ENCODE data around the gene CRYBB3. TPM values are rescaled to one million over a fixed set of nuclear protein-coding genes. Genes with fewer than 3 reads are reported as not detected.

The CRYBB3 gene
- total RNA-seq, 1 experiment from 2014 or later = 0.67 TPM

GRCh38 chr22:25159028-25159427 is 40.6 kb upstream of the CRYBB3 start:
- Histone ChIP-seq H3K4me1 (ENCODE audit: control insufficient read depth, insufficient read depth, low read length) (no peaks in the 10 kb centered on the region), H3K27ac (ENCODE audit: low read length) (no peak overlapping the region), H3K27me3 (ENCODE audit: control insufficient read depth, insufficient read depth, low read length) (no peaks in the 10 kb centered on the region), H3K4me3 (ENCODE audit: low read depth in 2 of 2, low read length in 2 of 2) (no peak overlapping the region), H3K36me3 (ENCODE audit: control insufficient read depth, insufficient read depth, low read length) (no peaks in the 10 kb centered on the region), H3K9me3 (ENCODE audit: control insufficient read depth, insufficient read depth, low read depth, low read length) (no peaks in the 10 kb centered on the region)
- ChIA-PET CTCF (no interaction called here), POLR2A (no interaction called here)
- ATAC-seq (no peak), DNase-seq (ENCODE audit: low read depth, low spot score) (no peak)
- TF ChIP-seq REST (IDR thresholded peaks at IDR 0.05; ENCODE audit: insufficient read depth in 1 of 2, low read depth in 2 of 2, low read length in 1 of 2) (no peak), SIN3A (IDR thresholded peaks at IDR 0.05; ENCODE audit: borderline replicate concordance, insufficient read depth, low read depth, low read length) (no peak)
- intact Hi-C loops (cut with micrococcal nuclease; ENCODE audit: unreplicated experiment) = no loop called here
- no TSS peak for BruUV-seq (replicated peaks)
- in situ Hi-C loops (cut with HindIII; ENCODE audit: low pct_unique_long_range_greater_than_20kb, low sequenced_read_pairs) = no loop called here

- CTCF ChIA-PET = interaction anchor here (0.7 kb wide), 1 partner anchor 309 kb away, joined by 3 read pairs; no protein-coding TSS in a partner anchor
- POLR2A ChIA-PET = no interaction called here
- in situ Hi-C loops (cut with HindIII; ENCODE audit: low pct_unique_long_range_greater_than_20kb, low sequenced_read_pairs) = no loop called here
- Histone ChIP-seq H3K9me3 (ENCODE audit: control insufficient read depth, insufficient read depth, low read depth, low read length) (no peaks in the 10 kb centered on the region), H3K36me3 (ENCODE audit: control insufficient read depth, insufficient read depth, low read length) (no peaks in the 10 kb centered on the region), H3K4me1 (ENCODE audit: control insufficient read depth, insufficient read depth, low read length) (no peaks in the 10 kb centered on the region), H3K27ac (ENCODE audit: low read length) (no peak overlapping the region), H3K27me3 (ENCODE audit: control insufficient read depth, insufficient read depth, low read length) (no peaks in the 10 kb centered on the region), H3K4me3 (ENCODE audit: low read depth in 2 of 2, low read length in 2 of 2) (no peak overlapping the region)
- ATAC-seq = no peak
- intact Hi-C loops (cut with micrococcal nuclease; ENCODE audit: unreplicated experiment) = no loop called here
- BruUV-seq (replicated peaks) = no TSS peak
- TF ChIP-seq SIN3A (IDR thresholded peaks at IDR 0.05; ENCODE audit: borderline replicate concordance, insufficient read depth, low read depth, low read length) = no peak
- no peak for TF ChIP-seq CTCF (IDR thresholded peaks at IDR 0.05)
- TF ChIP-seq POLR2AphosphoS5 (IDR thresholded peaks at IDR 0.05; ENCODE audit: low read depth, low read length) = no peak
- TF ChIP-seq REST (IDR thresholded peaks at IDR 0.05; ENCODE audit: insufficient read depth in 1 of 2, low read depth in 2 of 2, low read length in 1 of 2) = no peak
- TF ChIP-seq TCF7L2 (IDR thresholded peaks at IDR 0.05; ENCODE audit: low read depth, low read length) = no peak
- DNase-seq (ENCODE audit: low read depth, low spot score) = no peak
Measured at GRCh38 chr22:25160120-25160996, 39.3 kb upstream of the CRYBB3 start.

Data from Panc1 (cell line).